WTC11 (cell line): ENCODE data around the gene POTEF. TPM values are rescaled to one million over a fixed set of nuclear protein-coding genes. Genes with fewer than 3 reads are reported as not detected.
"Not testable (repeated sequence)": the region's sequence is repeated elsewhere in the genome, so short reads cannot be mapped to it uniquely, and the experiment has no call there.

Source experiments
- ATAC-seq: fragments of 200-7000 bp; cut with Tn5 transposase; 2 replicates; pipeline ENCODE4 v1.10.0; 2021; ENCODE audit warnings: mild to moderate bottlenecking, moderate library complexity
- CTCF ChIA-PET: fragments of 300-600 bp; sonication (Branson Sonifier 250); formaldehyde crosslinking; loops from one replicate; lab custom pipeline; 2021; ENCODE audit warnings: antibody characterized with exemption; lab: Charles Lee
- POLR2A ChIA-PET: fragments of 350-600 bp; sonication (Branson Sonifier 250); formaldehyde crosslinking; loops from one replicate; lab custom pipeline; 2021; ENCODE audit warnings: antibody characterized with exemption; lab: Charles Lee
- DNase-seq: peaks from one replicate; pipeline ENCODE4 v3.0.0; 2021; ENCODE audit warnings: low spot score
- H3K27ac Mint-ChIP-seq: 2 replicates; pipeline ENCODE4 v1.8.0; 2021; ENCODE audit warnings: mixed read lengths
- H3K27me3 Mint-ChIP-seq: 2 replicates; pipeline ENCODE4 v1.8.0; 2021; ENCODE audit warnings: low read depth, mild to moderate bottlenecking, moderate library complexity, mixed read lengths
- H3K36me3 Mint-ChIP-seq: 2 replicates; pipeline ENCODE4 v1.8.0; 2021; ENCODE audit warnings: mixed read lengths
- H3K4me1 Mint-ChIP-seq: 2 replicates; pipeline ENCODE4 v1.8.0; 2022; ENCODE audit warnings: mixed read lengths
- H3K4me3 Mint-ChIP-seq: 2 replicates; pipeline ENCODE4 v1.8.0; 2021; ENCODE audit warnings: mild to moderate bottlenecking, moderate library complexity, mixed read lengths
- H3K9me3 Mint-ChIP-seq: 2 replicates; pipeline ENCODE4 v1.8.0; 2021; ENCODE audit warnings: mixed read lengths
- ATF1 ChIP-seq: sonication (generic); formaldehyde crosslinking; IDR thresholded peaks from 2 replicates; pipeline ENCODE4 v1.8.1; 2023; ENCODE audit warnings: mild to moderate bottlenecking, moderate library complexity, missing genetic modification reagents
- E2F5 ChIP-seq: sonication (generic); formaldehyde crosslinking; IDR thresholded peaks from 2 replicates; pipeline ENCODE4 v1.8.1; 2022; ENCODE audit warnings: mild to moderate bottlenecking, moderate library complexity, missing genetic modification reagents
- FOXP1 ChIP-seq: sonication (generic); formaldehyde crosslinking; IDR thresholded peaks from 2 replicates; pipeline ENCODE4 v1.8.0; 2022; ENCODE audit warnings: missing genetic modification reagents, mild to moderate bottlenecking, moderate library complexity, borderline replicate concordance
- GRHL2 ChIP-seq: fragments of 250-450 bp; sonication (Bioruptor Pico); IDR thresholded peaks from 2 replicates; pipeline ENCODE4 v1.8.0; 2022; ENCODE audit warnings: mild to moderate bottlenecking, moderate library complexity; ENCODE audit not compliant: insufficient replicate concordance, severe bottlenecking
- GTF2I ChIP-seq: fragments of 250-450 bp; sonication (Bioruptor Pico); conservative IDR thresholded peaks from 2 replicates; pipeline ENCODE4 v1.4.0; 2021; ENCODE audit warnings: mild to moderate bottlenecking
- HMGA2 ChIP-seq: fragments of 250-450 bp; sonication (Bioruptor Pico); IDR thresholded peaks from 2 replicates; pipeline ENCODE4 v1.4.0; 2021; ENCODE audit warnings: mild to moderate bottlenecking, moderate library complexity
- IRF1 ChIP-seq: sonication (generic); formaldehyde crosslinking; IDR thresholded peaks from 2 replicates; pipeline ENCODE4 v1.8.0; 2023; ENCODE audit warnings: missing genetic modification reagents
- NFATC4 ChIP-seq: fragments of 250-450 bp; sonication (Bioruptor Pico); IDR thresholded peaks from 2 replicates; pipeline ENCODE4 v1.9.0; 2021; ENCODE audit warnings: mild to moderate bottlenecking
- NFYB ChIP-seq: sonication (generic); formaldehyde crosslinking; conservative IDR thresholded peaks from 2 replicates; pipeline ENCODE4 v1.8.0; 2022; ENCODE audit warnings: low read depth, missing genetic modification reagents
- NR1H2 ChIP-seq: sonication (generic); formaldehyde crosslinking; IDR thresholded peaks from 2 replicates; pipeline ENCODE4 v1.9.0; 2021; ENCODE audit warnings: mild to moderate bottlenecking, moderate library complexity, missing genetic modification reagents
- NR3C1 ChIP-seq: sonication (generic); formaldehyde crosslinking; conservative IDR thresholded peaks from 2 replicates; pipeline ENCODE4 v1.8.1; 2023; ENCODE audit warnings: low read depth, mild to moderate bottlenecking, missing genetic modification reagents
- SMAD3 ChIP-seq: sonication (generic); formaldehyde crosslinking; IDR thresholded peaks from 2 replicates; pipeline ENCODE4 v1.8.0; 2022; ENCODE audit warnings: missing genetic modification reagents, mild to moderate bottlenecking, borderline replicate concordance
- SOX15 ChIP-seq: fragments of 250-450 bp; sonication (Bioruptor Pico); IDR thresholded peaks from 2 replicates; pipeline ENCODE4 v1.9.0; 2021; ENCODE audit warnings: mild to moderate bottlenecking
- TEAD1 ChIP-seq: sonication (generic); formaldehyde crosslinking; IDR thresholded peaks from 2 replicates; pipeline ENCODE4 v1.8.0; 2022; ENCODE audit warnings: mild to moderate bottlenecking, missing genetic modification reagents
- TEAD4 ChIP-seq: sonication (generic); formaldehyde crosslinking; IDR thresholded peaks from 2 replicates; pipeline ENCODE4 v1.8.0; 2022; ENCODE audit warnings: mild to moderate bottlenecking, missing genetic modification reagents
- TP53 ChIP-seq: sonication (generic); formaldehyde crosslinking; IDR thresholded peaks from 2 replicates; pipeline ENCODE4 v1.8.1; 2023; ENCODE audit warnings: mild to moderate bottlenecking, missing genetic modification reagents
- ZBTB43 ChIP-seq: sonication (generic); formaldehyde crosslinking; IDR thresholded peaks from 2 replicates; pipeline ENCODE4 v1.8.1; 2023; ENCODE audit warnings: mild to moderate bottlenecking, missing genetic modification reagents
- ZNF138 ChIP-seq: sonication (generic); formaldehyde crosslinking; conservative IDR thresholded peaks from 2 replicates; pipeline ENCODE4 v1.8.1; 2022; ENCODE audit warnings: mild to moderate bottlenecking, moderate library complexity, missing genetic modification reagents
- ZNF416 ChIP-seq: fragments of 250-450 bp; sonication (Bioruptor Pico); IDR thresholded peaks from 2 replicates; pipeline ENCODE4 v1.9.0; 2021; ENCODE audit warnings: mild to moderate bottlenecking, inconsistent platforms
- total RNA-seq: library from RNA; stranded (reverse); gene quantifications from 3 replicates; pipeline ENCODE4 v1.2.3, GENCODE V29; 2021
- TF ChIP-seq, protein P1 (sequence below): sonication (generic); formaldehyde crosslinking; IDR thresholded peaks from 2 replicates; pipeline ENCODE4 v1.8.1; 2023; ENCODE audit warnings: mild to moderate bottlenecking, moderate library complexity, missing genetic modification reagents

The POTEF gene
- total RNA-seq, 1 experiment from 2014 or later: 10.5 TPM

DNA sequence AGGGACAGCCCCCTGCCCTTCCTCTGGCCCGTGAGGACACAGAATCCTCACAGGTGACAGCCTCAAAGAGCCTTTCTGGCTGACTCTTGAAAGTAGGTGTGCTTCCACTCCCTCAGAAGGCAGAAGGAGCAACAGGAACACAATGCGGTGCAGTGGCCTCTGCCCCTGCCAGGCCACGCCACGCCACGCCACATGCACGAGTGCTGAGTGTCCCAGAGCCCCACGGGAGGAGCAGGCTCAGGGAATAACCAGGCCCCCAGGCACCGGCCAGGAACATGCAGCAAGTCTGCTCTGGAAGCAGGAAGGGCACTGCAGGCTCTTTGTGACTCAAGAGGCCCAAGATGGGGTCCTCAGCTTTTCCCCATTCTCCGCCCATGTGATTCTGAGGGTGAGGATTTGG lies 33.9 kb upstream of the POTEF start (continued):
- TF ChIP-seq SOX15 (CRISPR knock-in tag) (no peak), IRF1 (CRISPR knock-in tag) (no peak)

DNA sequence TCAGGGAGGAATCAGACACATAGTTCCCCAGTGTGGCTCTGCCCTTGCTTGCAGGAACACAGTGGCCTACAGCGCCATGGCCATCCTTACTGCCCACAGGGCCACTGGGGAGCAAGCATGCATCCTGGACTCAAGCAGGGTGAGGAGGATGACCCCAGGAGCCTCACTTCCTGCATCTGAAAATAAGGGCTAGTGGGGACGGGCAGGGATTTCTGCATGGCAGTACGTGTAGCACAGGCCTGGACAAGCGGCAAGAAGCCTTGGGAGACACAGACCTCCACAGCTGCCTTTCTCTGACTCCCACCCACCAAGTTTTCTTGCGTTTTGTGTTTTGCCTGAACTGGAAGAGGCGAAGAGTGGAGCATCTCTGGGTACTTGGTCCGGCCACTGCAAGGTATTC lies 33.5 kb upstream of the POTEF start:
- peaks cover 29% of the 10 kb centered on the region for H3K36me3 Mint-ChIP-seq
- DNase-seq, ATAC-seq, CTCF ChIA-PET, POLR2A ChIA-PET, H3K4me1 Mint-ChIP-seq, H3K4me3 Mint-ChIP-seq, H3K27ac Mint-ChIP-seq, H3K27me3 Mint-ChIP-seq, H3K9me3 Mint-ChIP-seq: not testable (repeated sequence)

DNA sequence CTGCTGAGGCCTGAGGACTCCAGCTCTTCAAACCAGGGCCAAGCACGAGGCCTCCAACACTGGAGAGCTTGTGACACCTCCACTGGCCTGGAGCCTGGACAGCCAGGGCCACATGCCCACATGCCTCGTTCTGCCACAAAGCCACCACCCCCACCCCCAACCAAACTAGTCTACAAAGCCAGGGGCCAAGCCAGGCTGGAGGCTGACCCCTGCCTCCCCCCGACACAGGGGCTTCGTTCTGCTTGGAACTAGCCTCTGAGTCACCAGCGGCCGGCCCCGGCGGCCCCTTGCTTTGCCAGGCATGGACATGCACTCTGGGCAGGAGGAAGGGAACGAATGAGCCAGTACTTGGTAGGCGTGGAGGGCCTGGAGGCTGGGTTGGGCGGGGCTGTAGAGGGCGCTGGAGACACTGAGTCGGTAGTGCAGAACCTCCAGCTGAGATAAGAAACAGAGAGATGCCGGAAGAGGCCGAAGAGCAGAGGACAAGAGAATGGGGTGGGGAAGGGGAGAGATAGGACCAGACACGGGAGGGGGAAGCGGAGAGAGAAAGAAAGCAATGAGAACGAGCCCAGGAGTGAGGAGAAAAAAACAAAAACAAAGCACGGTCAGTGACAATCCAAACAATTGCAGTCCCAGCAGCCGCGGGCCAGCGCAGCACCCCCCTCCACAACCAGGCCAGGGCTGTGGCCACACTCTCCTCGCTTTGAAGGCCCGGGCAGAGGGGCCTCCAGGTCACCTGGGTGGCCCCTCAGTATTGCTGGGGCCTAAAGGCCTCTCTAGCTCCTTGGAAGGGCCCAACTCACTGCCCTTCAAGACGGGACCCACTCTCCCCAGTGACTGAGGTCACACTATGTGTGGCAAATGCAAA lies 32.0 kb upstream of the POTEF start:
- H3K4me1 Mint-ChIP-seq, CTCF ChIA-PET, H3K4me3 Mint-ChIP-seq, H3K27me3 Mint-ChIP-seq, H3K9me3 Mint-ChIP-seq, POLR2A ChIA-PET: not testable (repeated sequence)
- Mint-ChIP-seq H3K27ac (0 out of 2 replicates have a peak overlapping the region, but pooled peaks have one; percentile 52), H3K36me3 (peaks cover 20% of the 10 kb centered on the region)
- ATAC-seq (peak; percentile 71), DNase-seq (peak; percentile 24)

GRCh38 chr2:130160131-130160530 lies 31.1 kb upstream of the POTEF start:
- TF ChIP-seq E2F5 (no peak), SMAD3 (CRISPR knock-in tag) (no peak)
- TF ChIP-seq, protein P1, sequence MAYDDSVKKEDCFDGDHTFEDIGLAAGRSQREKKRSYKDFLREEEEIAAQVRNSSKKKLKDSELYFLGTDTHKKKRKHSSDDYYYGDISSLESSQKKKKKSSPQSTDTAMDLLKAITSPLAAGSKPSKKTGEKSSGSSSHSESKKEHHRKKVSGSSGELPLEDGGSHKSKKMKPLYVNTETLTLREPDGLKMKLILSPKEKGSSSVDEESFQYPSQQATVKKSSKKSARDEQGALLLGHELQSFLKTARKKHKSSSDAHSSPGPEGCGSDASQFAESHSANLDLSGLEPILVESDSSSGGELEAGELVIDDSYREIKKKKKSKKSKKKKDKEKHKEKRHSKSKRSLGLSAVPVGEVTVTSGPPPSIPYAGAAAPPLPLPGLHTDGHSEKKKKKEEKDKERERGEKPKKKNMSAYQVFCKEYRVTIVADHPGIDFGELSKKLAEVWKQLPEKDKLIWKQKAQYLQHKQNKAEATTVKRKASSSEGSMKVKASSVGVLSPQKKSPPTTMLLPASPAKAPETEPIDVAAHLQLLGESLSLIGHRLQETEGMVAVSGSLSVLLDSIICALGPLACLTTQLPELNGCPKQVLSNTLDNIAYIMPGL (CRISPR knock-in tag): no peak
- ChIA-PET CTCF (interaction anchor here (0.7 kb wide), 1 partner anchor 191 kb away, joined by 4 read pairs; no protein-coding TSS in a partner anchor), POLR2A (no interaction called here)
- Mint-ChIP-seq H3K27me3 (no peaks in the 10 kb centered on the region), H3K9me3 (no peaks in the 10 kb centered on the region), H3K4me3 (no peak overlapping the region), H3K4me1 (peaks cover 3% of the 10 kb centered on the region), H3K36me3 (peaks cover 18% of the 10 kb centered on the region), H3K27ac (no peak overlapping the region)
- ATAC-seq (no peak), DNase-seq (no peak)

DNA sequence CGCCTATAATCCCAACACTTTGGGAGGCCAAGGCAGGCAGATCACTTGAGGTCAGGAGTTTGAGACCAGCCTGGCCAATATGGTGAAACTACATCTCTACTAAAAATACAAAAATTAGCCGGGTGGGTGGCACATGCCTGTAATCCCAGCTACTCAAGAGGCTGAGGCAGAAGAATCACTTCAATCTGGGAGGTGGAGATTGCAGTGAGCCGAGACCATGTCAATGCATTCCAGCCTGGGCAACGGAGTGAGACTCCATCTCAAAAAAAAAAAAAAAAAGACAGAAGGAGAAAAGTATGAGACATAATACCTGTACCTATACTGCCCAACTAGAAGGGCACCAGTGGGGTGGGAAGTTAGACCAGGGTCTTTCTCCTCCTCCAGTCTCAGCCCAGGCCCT lies 30.4 kb upstream of the POTEF start:
- H3K36me3 Mint-ChIP-seq: peaks cover 13% of the 10 kb centered on the region
- POLR2A ChIA-PET, H3K9me3 Mint-ChIP-seq, H3K27me3 Mint-ChIP-seq, DNase-seq, H3K27ac Mint-ChIP-seq, ATAC-seq, H3K4me3 Mint-ChIP-seq, H3K4me1 Mint-ChIP-seq: not testable (repeated sequence)
- CTCF ChIA-PET: interaction anchor here (0.7 kb wide), 1 partner anchor 192 kb away, joined by 4 read pairs; no protein-coding TSS in a partner anchor

GRCh38 chr2:130158631-130159030 lies 29.6 kb upstream of the POTEF start:
- DNase-seq (no peak), ATAC-seq (no peak)
- Mint-ChIP-seq H3K4me1 (peaks cover 3% of the 10 kb centered on the region), H3K4me3 (no peak overlapping the region), H3K9me3 (no peaks in the 10 kb centered on the region), H3K27me3 (no peaks in the 10 kb centered on the region), H3K36me3 (peaks cover 14% of the 10 kb centered on the region), H3K27ac (no peak overlapping the region)
- POLR2A ChIA-PET: no interaction called here
- CTCF ChIA-PET: no interaction called here
- no peak for TF ChIP-seq NR1H2 (CRISPR knock-in tag)
- TF ChIP-seq GRHL2: no peak
- TF ChIP-seq GTF2I (CRISPR knock-in tag): no peak
- no peak for TF ChIP-seq NR3C1 (CRISPR knock-in tag)
- TF ChIP-seq ZBTB43: no peak
- TF ChIP-seq NFATC4 (CRISPR knock-in tag): no peak
- no peak for TF ChIP-seq ZNF416 (CRISPR knock-in tag)
- no peak for TF ChIP-seq ATF1
- TF ChIP-seq TP53: no peak
- TF ChIP-seq NFYB (CRISPR knock-in tag): no peak
- TF ChIP-seq TEAD4 (CRISPR knock-in tag): no peak
- TF ChIP-seq ZNF138: no peak
- TF ChIP-seq FOXP1: no peak
- no peak for TF ChIP-seq TEAD1 (CRISPR knock-in tag)
- TF ChIP-seq HMGA2 (CRISPR knock-in tag): no peak
